AG04450 (cell line): ENCODE data around the gene IQGAP1. TPM values are rescaled to one million over a fixed set of nuclear protein-coding genes. Genes with fewer than 3 reads are reported as not detected.

Experiments
- CTCF ChIA-PET: fragments of 300-600, 350-600 bp; formaldehyde crosslinking; extraction: SDS; loops from one replicate; lab custom pipeline; 2022; ENCODE audit warnings: antibody characterized with exemption, inconsistent platforms; lab: Charles Lee
- POLR2A ChIA-PET: fragments of 350-600 bp; formaldehyde crosslinking; extraction: SDS; loops from one replicate; lab custom pipeline; 2021; ENCODE audit warnings: antibody characterized with exemption, inconsistent platforms; lab: Yijun Ruan, JAX
- DNase-seq: peaks from one replicate; pipeline ENCODE4 v3.0.0-alpha.2; 2011; ENCODE audit warnings: low read depth, low spot score
- H3K27ac ChIP-seq: one replicate; pipeline ENCODE4 v1.5.1; 2012; ENCODE audit warnings: low read depth, low read length, control low read depth
- H3K27me3 ChIP-seq: one replicate; pipeline ENCODE4 v1.6.0; 2012; ENCODE audit warnings: low read length; ENCODE audit not compliant: control insufficient read depth, insufficient read depth
- H3K4me3 ChIP-seq: 2 replicates; pipeline ENCODE4 v1.5.1; 2011; ENCODE audit warnings: mild to moderate bottlenecking, low read depth, low read length, control low read depth
- H3K9me3 ChIP-seq: 2 replicates; pipeline ENCODE4 v1.5.1; 2012; ENCODE audit warnings: low read length; ENCODE audit not compliant: control insufficient read depth, insufficient read depth
- CTCF ChIP-seq: IDR thresholded peaks from 2 replicates; pipeline ENCODE4 v1.5.1; 2011; ENCODE audit warnings: low read depth, low read length, control low read depth, inconsistent platforms
- polyA plus RNA-seq: library from polyadenylated mRNA; depleted of rRNA; stranded (reverse); fragments of >200 nt; gene quantifications from 2 replicates; pipeline ENCODE4 v1.2.3, GENCODE V29; 2011

The IQGAP1 gene
- polyA plus RNA-seq, 1 experiment: 170 TPM

- Histone ChIP-seq H3K27me3 (no peaks in the 10 kb centered on the region), H3K27ac (no peak overlapping the region), H3K9me3 (no peaks in the 10 kb centered on the region), H3K4me3 (no peak overlapping the region)
- ChIA-PET CTCF (interaction anchor here (1.2 to 2.4 kb wide), 3 partner anchors 11 to 138 kb away, joined by 3 to 7 read pairs (median 6); no protein-coding TSS in a partner anchor), POLR2A (no interaction called here)
- no peak for TF ChIP-seq CTCF
- no peak for DNase-seq
Observed at GRCh38 chr15:90458061-90458460, 70.0 kb downstream of the IQGAP1 start.

GRCh38 chr15:90459368-90459767, 71.3 kb downstream of the IQGAP1 start:
- H3K27me3 ChIP-seq: no peaks in the 10 kb centered on the region

GRCh38 chr15:90460142-90460824, 72.2 kb downstream of the IQGAP1 start:
- CTCF ChIA-PET: interaction anchor here (1.5 to 1.8 kb wide), 3 partner anchors 22 to 167 kb away, joined by 5 to 14 read pairs (median 13); no protein-coding TSS in a partner anchor
- H3K4me3 ChIP-seq: no peak overlapping the region

More at GRCh38 chr15:90459368-90459767, 71.3 kb downstream of the IQGAP1 start:
- Histone ChIP-seq H3K27ac (no peak overlapping the region), H3K4me3 (no peak overlapping the region), H3K9me3 (no peaks in the 10 kb centered on the region)
- no peak for DNase-seq
- no peak for TF ChIP-seq CTCF
- ChIA-PET POLR2A (no interaction called here), CTCF (interaction anchor here (1.7 to 1.8 kb wide), 2 partner anchors 23 to 139 kb away, joined by 13 to 14 read pairs; no protein-coding TSS in a partner anchor)

GRCh38 chr15:90463381-90463780, 75.3 kb downstream of the IQGAP1 start:
- no peak overlapping the region for H3K27ac ChIP-seq
- TF ChIP-seq CTCF: 0 out of 2 replicates have a peak, but pooled peaks have one; percentile 2
- no peaks in the 10 kb centered on the region for H3K9me3 ChIP-seq
- no peaks in the 10 kb centered on the region for H3K27me3 ChIP-seq
- H3K4me3 ChIP-seq: no peak overlapping the region
- no peak for DNase-seq
- ChIA-PET CTCF (interaction anchor here (5.3 kb wide), 1 partner anchor 143 kb away, joined by 56 read pairs; no protein-coding TSS in a partner anchor), POLR2A (no interaction called here)

More at GRCh38 chr15:90460142-90460824, 72.2 kb downstream of the IQGAP1 start:
- POLR2A ChIA-PET: no interaction called here
- Histone ChIP-seq H3K27ac (no peak overlapping the region), H3K9me3 (no peaks in the 10 kb centered on the region), H3K27me3 (no peaks in the 10 kb centered on the region)
- TF ChIP-seq CTCF: no peak
- DNase-seq: no peak
